WI38 (cell line): Measurements from ENCODE around the gene PCBP3.

Source experiments
- H3K4me3 ChIP-seq: 2 replicates; pipeline ENCODE4 v1.5.1; 2011; ENCODE audit warnings: low read depth, mild to moderate bottlenecking, control low read depth, low read length
- TF ChIP-seq, protein P1 (sequence below): IDR thresholded peaks from 2 replicates; pipeline ENCODE4 v1.5.1; 2012; ENCODE audit warnings: low read depth, mild to moderate bottlenecking, control low read depth, low read length

Gene PCBP3

DNA sequence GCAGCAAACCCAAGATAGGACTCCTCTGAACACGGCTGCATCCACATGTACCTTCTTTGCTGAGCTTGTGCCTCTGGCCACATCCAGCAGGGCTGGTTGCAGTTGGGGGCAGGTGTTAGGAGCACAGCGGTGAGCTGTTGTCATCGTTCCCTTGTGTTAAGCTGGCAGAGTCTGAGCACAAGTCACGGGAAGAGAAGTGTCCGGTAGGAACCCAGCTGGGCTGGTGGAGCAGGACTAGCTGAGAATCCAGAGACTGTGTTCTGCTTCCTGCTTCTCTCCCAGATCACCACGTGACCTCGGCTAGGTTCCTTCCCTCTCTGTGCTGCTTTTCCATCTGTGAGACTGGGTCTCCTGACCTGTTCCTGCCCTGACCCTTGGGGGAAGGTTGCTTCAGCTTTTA, 105.1 kb downstream of the PCBP3 start:
- no peak overlapping the region for H3K4me3 ChIP-seq

DNA sequence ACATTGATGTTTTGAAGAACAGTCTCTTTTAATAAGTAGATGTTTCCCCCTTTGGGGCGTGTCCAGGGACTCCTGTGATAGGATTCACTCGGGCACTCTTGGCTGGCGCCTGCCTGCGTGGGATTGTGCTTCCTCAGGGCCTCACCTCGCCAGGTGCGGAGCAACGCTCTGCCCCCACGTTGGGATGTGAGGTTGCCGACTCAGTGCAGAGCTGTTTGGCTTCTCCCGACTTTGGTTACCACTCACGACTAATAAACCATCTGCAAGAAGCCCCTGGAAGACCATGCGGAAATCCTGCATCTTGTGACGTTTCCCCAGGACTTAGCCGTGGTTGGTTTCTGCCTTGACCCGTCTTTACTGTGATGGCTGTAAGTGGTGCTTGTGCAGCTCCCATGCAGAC, 106.4 kb downstream of the PCBP3 start:
- TF ChIP-seq, protein P1, sequence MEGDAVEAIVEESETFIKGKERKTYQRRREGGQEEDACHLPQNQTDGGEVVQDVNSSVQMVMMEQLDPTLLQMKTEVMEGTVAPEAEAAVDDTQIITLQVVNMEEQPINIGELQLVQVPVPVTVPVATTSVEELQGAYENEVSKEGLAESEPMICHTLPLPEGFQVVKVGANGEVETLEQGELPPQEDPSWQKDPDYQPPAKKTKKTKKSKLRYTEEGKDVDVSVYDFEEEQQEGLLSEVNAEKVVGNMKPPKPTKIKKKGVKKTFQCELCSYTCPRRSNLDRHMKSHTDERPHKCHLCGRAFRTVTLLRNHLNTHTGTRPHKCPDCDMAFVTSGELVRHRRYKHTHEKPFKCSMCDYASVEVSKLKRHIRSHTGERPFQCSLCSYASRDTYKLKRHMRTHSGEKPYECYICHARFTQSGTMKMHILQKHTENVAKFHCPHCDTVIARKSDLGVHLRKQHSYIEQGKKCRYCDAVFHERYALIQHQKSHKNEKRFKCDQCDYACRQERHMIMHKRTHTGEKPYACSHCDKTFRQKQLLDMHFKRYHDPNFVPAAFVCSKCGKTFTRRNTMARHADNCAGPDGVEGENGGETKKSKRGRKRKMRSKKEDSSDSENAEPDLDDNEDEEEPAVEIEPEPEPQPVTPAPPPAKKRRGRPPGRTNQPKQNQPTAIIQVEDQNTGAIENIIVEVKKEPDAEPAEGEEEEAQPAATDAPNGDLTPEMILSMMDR = no peak
- H3K4me3 ChIP-seq = no peak overlapping the region

More for the DNA sequence above, 105.1 kb downstream of the PCBP3 start:
- TF ChIP-seq, protein P1 = no peak

DNA sequence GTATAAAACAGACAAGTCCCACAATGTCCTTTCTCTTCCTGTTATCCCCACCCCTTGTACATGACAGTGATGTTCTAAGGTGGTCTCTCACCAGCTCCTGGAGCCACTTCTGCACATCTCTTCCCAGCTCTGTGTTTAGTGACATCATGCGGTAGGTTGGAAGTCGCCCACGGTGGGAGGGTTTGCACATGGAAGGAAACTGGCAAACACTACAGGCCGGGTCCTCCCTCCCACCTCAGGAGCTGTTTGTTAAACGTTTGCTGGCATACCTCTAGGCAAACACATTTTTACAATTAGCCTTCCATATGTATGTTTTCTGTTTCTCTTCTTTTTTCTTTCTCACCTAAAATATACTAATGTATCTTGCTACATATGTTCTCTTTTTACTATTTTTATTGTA, 107.4 kb downstream of the PCBP3 start:
- TF ChIP-seq, protein P1 = no peak

DNA sequence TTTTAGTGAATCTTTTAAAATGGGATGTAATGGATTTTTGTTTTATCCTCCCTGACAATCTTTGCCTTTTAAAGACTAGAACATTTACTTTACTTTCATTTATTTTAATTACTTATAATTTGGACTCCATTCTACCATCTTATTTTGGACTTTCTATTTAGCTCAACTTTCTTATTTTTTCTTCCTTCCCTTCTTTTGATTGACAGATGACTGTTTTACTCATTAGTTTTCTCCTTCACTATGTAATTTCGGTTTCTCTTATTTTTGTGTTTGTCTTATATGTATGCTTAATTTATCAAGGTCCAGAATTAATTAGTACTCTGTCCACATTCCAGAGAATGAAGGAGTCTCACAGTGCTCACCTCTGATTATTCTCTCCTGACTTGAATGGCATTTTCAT, 109.9 kb downstream of the PCBP3 start:
- TF ChIP-seq, protein P1 = no peak
- no peak overlapping the region for H3K4me3 ChIP-seq

More for the DNA sequence above, 107.4 kb downstream of the PCBP3 start:
- no peak overlapping the region for H3K4me3 ChIP-seq

DNA sequence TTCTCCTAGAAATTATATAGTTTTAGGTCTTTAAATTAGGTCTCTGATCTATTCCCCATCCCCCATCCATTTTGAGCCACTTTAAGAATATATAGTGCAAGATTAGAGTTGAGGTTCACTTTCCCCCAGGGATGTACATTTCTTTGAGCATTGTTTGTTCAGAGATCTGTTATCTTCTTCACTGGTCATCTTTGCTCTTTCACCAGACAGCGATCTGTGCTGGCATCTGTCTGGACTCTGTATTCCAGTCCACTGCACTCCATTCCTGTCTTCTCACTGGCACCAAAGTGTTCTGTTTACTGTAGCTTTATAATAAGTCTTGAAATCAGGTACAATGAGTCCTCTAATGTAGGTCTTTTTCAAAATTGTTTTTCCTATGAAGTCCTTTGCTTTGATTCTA, 112.5 kb downstream of the PCBP3 start:
- H3K4me3 ChIP-seq = no peak overlapping the region
- TF ChIP-seq, protein P1 = no peak

DNA sequence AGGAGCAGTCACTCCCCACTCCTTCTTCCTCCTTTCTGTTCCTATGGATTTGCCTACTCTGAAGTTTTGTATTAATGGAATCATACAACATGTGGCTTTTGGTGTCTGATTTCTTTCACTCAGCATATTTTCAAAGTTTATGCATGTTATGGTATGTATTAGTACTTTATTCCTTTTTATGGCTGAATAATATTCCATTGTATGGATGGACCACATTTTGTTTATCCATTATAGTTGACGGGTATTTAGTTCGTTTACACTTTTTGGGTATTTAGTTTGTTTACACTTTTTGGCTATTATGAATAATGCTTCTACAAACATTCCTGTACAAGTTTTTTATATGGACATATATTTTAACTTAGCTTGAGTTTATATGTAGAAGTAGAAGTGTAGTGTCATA, 113.1 kb downstream of the PCBP3 start:
- TF ChIP-seq, protein P1 = no peak
- no peak overlapping the region for H3K4me3 ChIP-seq

DNA sequence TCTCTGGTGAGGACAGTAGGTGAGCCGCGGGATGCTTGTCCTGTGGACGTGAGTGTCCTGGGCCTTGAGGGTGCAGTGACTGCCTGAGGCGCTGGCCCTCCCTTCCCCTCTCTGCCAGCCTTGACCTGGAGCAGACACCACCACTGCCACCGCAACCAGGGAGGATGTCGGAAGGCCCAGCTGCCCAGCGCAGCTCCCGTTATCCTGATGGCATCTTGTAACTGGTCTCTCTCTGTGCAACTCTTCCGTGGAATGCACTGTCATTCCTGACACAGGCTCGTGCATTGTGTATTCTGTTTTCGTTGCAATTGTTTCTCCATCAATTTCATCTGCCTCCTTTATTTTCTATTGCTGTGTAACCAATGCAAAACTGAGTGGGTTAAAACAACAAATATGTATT, 118.2 kb downstream of the PCBP3 start:
- H3K4me3 ChIP-seq = no peak overlapping the region
- TF ChIP-seq, protein P1 = no peak
